PC-9 (cell line): Measurements from ENCODE around the gene KBTBD8. TPM values are rescaled to one million over a fixed set of nuclear protein-coding genes. Genes with fewer than 3 reads are reported as not detected.

Experiments used
- BruUV-seq: library from RNA; stranded (reverse); fragments of 400-500 nt; replicated peaks from 2 replicates; lab custom pipeline; 2021; lab: Mats Ljungman, UMichigan
- CTCF ChIA-PET: fragments of 300-600 bp; sonication (Branson Sonifier 250); formaldehyde crosslinking; loops from one replicate; lab custom pipeline; 2022; ENCODE audit warnings: antibody characterized with exemption; lab: Charles Lee
- POLR2A ChIA-PET: fragments of 300-600 bp; sonication (Branson Sonifier 250); formaldehyde crosslinking; loops from one replicate; lab custom pipeline; 2022; ENCODE audit warnings: antibody characterized with exemption; ENCODE audit not compliant: unreplicated experiment; lab: Charles Lee
- DNase-seq, 2 experiments: peaks; one replicate each; pipeline versions ENCODE4 v3.0.0 to v3.0.0-alpha.2; 2015 to 2022; ENCODE audit warnings: mixed read lengths in 1 of 2
- H2AFZ ChIP-seq: fragments of 200-600 bp; sonication (generic); 2 replicates; pipeline ENCODE4 v1.8.1; 2017; ENCODE audit warnings: antibody characterized with exemption
- H3F3A ChIP-seq: fragments of 200-600 bp; sonication (generic); 2 replicates; pipeline ENCODE4 v1.8.1; 2017; ENCODE audit warnings: antibody characterized with exemption, mild to moderate bottlenecking, low read depth; ENCODE audit not compliant: insufficient read depth
- H3K27ac ChIP-seq: fragments of 200-600 bp; sonication (generic); 2 replicates; pipeline ENCODE4 v1.6.1; 2016; ENCODE audit warnings: mixed run types
- H3K27me3 ChIP-seq: fragments of 200-600 bp; sonication (generic); 2 replicates; pipeline ENCODE4 v1.6.1; 2016; ENCODE audit warnings: low read depth, mixed run types; ENCODE audit not compliant: insufficient read depth
- H3K36me3 ChIP-seq: fragments of 200-600 bp; sonication (generic); 2 replicates; pipeline ENCODE4 v1.6.1; 2016; ENCODE audit warnings: low read depth, mixed run types
- H3K4me1 ChIP-seq: fragments of 200-600 bp; sonication (generic); replicated peaks from 2 replicates; pipeline ENCODE4 v1.6.1; 2016; ENCODE audit warnings: mixed run types; ENCODE audit not compliant: insufficient read depth
- H3K4me2 ChIP-seq: fragments of 200-600 bp; sonication (generic); 2 replicates; pipeline ENCODE4 v1.6.1; 2017; ENCODE audit warnings: mixed run types
- H3K4me3 ChIP-seq: fragments of 200-600 bp; sonication (generic); 2 replicates; pipeline ENCODE4 v1.6.1; 2016; ENCODE audit warnings: mixed run types
- H3K79me2 ChIP-seq: fragments of 200-600 bp; sonication (generic); 2 replicates; pipeline ENCODE4 v1.6.1; 2017; ENCODE audit warnings: low read depth, mixed run types
- H3K9me2 ChIP-seq: fragments of 200-600 bp; sonication (generic); 2 replicates; pipeline ENCODE4 v1.8.1; 2017; ENCODE audit warnings: mild to moderate bottlenecking; ENCODE audit not compliant: insufficient read depth
- H3K9me3 ChIP-seq: fragments of 200-600 bp; sonication (generic); 2 replicates; pipeline ENCODE4 v1.8.1; 2016; ENCODE audit warnings: low read depth; ENCODE audit not compliant: insufficient read depth
- H4K20me1 ChIP-seq: fragments of 200-600 bp; sonication (generic); 2 replicates; pipeline ENCODE4 v1.8.1; 2017; ENCODE audit not compliant: insufficient read depth
- EZH2 ChIP-seq: fragments of 200-600 bp; sonication (generic); IDR thresholded peaks from 2 replicates; pipeline ENCODE4 v1.8.0; 2017; ENCODE audit warnings: antibody characterized with exemption, low read depth
- intact Hi-C: fragments of 100-400 bp; cut with micrococcal nuclease; formaldehyde crosslinking; loops from one replicate; pipeline ENCODE4 v1.10.0; 2022; ENCODE audit not compliant: unreplicated experiment
- total RNA-seq: library from RNA; stranded (reverse); gene quantifications from 2 replicates; pipeline ENCODE4 v1.2.3, GENCODE V29; 2021
- TF ChIP-seq, protein P1 (sequence below): fragments of 200-600 bp; sonication (generic); conservative IDR thresholded peaks from 2 replicates; pipeline ENCODE4 v1.6.1; 2017; ENCODE audit warnings: mixed run types, antibody characterized with exemption, mild to moderate bottlenecking, moderate library complexity

Gene KBTBD8
- total RNA-seq, 1 experiment from 2014 or later = not detected

DNA sequence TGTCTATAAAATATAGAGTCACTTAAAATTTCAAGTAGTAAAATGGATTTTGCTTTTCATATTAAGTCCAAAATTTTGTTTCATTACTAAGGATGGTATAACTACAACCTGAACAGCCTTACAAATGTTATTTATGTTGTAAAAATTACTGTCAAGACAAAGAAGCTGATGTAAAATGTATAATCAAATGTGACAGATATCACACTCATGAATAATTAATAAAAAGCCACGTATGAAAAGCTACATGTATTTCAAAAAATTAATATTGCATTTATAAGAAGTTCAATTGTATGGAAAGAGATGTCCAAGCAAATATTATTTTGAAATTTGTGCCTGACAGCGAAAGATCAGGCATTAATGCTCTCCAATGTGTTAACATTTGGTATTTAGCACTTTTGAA lies 48.9 kb downstream of the KBTBD8 start:
- BruUV-seq = no TSS peak
- Histone ChIP-seq H3K79me2 (no peaks in the 10 kb centered on the region), H3K9me3 (no peaks in the 10 kb centered on the region), H3K36me3 (no peaks in the 10 kb centered on the region), H3K4me3 (no peak overlapping the region), H4K20me1 (no peaks in the 10 kb centered on the region), H3K27ac (no peak overlapping the region), H3F3A (no peaks in the 10 kb centered on the region), H3K9me2 (no peaks in the 10 kb centered on the region), H3K4me1 (no peaks in the 10 kb centered on the region), H2AFZ (no peak overlapping the region), H3K4me2 (no peak overlapping the region), H3K27me3 (peaks cover 4% of the 10 kb centered on the region; the same call in 1 of the 2 replicates)
- CTCF ChIA-PET = no interaction called here
- DNase-seq = no peak
- intact Hi-C loops = no loop called here
- POLR2A ChIA-PET = no interaction called here
- TF ChIP-seq, protein P1, sequence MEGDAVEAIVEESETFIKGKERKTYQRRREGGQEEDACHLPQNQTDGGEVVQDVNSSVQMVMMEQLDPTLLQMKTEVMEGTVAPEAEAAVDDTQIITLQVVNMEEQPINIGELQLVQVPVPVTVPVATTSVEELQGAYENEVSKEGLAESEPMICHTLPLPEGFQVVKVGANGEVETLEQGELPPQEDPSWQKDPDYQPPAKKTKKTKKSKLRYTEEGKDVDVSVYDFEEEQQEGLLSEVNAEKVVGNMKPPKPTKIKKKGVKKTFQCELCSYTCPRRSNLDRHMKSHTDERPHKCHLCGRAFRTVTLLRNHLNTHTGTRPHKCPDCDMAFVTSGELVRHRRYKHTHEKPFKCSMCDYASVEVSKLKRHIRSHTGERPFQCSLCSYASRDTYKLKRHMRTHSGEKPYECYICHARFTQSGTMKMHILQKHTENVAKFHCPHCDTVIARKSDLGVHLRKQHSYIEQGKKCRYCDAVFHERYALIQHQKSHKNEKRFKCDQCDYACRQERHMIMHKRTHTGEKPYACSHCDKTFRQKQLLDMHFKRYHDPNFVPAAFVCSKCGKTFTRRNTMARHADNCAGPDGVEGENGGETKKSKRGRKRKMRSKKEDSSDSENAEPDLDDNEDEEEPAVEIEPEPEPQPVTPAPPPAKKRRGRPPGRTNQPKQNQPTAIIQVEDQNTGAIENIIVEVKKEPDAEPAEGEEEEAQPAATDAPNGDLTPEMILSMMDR = no peak
- no peak for TF ChIP-seq EZH2

DNA sequence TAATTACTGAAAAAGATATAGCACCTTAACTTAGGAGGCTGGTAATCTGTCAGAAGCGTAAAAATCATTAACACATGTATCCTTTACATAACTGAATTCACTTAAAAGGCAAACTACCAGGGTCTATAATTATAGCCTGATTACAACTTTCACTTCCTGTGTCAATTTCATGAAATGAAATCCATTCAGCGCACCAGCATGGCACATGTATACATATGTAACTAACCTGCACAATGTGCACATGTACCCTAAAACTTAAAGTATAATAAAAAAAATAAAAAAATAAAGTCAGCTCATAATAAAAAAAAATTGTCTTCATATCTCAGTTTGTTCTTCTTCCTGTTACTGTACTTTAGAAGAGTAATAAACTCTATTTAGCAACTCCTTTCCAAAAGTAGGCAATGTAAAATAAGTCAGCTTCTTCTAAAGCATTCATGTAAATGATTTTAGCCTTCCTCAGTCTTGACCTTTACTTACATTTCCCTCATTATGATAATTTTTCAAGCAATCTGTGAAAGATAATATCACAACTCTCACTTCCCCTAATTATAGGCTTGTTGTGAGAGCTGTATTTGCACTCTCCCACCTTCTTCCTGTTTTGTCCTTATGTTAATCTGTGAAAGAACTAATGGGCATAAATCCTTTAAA lies 50.1 kb downstream of the KBTBD8 start:
- Histone ChIP-seq H3K4me2 (no peak overlapping the region), H3K4me1 (no peaks in the 10 kb centered on the region), H4K20me1 (no peaks in the 10 kb centered on the region), H3K36me3 (no peaks in the 10 kb centered on the region), H3K27ac (no peak overlapping the region), H3K9me3 (no peaks in the 10 kb centered on the region), H3K27me3 (no peaks in the 10 kb centered on the region), H3K4me3 (no peak overlapping the region), H2AFZ (no peak overlapping the region), H3F3A (no peaks in the 10 kb centered on the region), H3K9me2 (no peaks in the 10 kb centered on the region), H3K79me2 (no peaks in the 10 kb centered on the region)
- CTCF ChIA-PET = no interaction called here
- intact Hi-C loops = no loop called here
- no peak for DNase-seq
- POLR2A ChIA-PET = interaction anchor here (0.6 kb wide), 1 partner anchor 1760 kb away, joined by 3 read pairs; no protein-coding TSS in a partner anchor
- TF ChIP-seq, protein P1 = no peak
- TF ChIP-seq EZH2 = no peak
- no TSS peak for BruUV-seq

DNA sequence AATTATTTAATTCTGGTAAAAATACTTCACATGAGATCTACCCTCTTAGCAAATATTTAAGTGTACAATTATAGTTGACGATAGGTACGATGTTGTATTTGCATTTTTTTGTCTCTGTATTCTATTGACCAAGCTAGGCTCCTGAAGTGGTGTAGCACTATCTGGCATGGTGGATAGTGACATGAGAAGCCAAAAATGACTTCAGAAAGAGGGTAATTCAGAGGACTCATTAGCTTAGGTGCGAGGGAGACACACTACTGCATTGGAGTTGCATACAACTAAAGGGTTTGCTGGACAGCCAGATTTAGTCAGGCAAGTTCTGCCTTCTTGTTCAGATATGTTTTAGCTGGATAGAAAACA lies 50.6 kb downstream of the KBTBD8 start:
- Histone ChIP-seq H3K4me2 (no peak overlapping the region), H3K79me2 (no peaks in the 10 kb centered on the region), H3F3A (no peaks in the 10 kb centered on the region), H3K4me3 (no peak overlapping the region), H3K4me1 (no peaks in the 10 kb centered on the region), H4K20me1 (no peaks in the 10 kb centered on the region), H3K27ac (no peak overlapping the region), H3K27me3 (no peaks in the 10 kb centered on the region), H3K36me3 (no peaks in the 10 kb centered on the region), H3K9me2 (no peaks in the 10 kb centered on the region), H2AFZ (no peak overlapping the region), H3K9me3 (no peaks in the 10 kb centered on the region)
- intact Hi-C loops = no loop called here
- ChIA-PET POLR2A (interaction anchor here (0.6 kb wide), 1 partner anchor 1759 kb away, joined by 3 read pairs; no protein-coding TSS in a partner anchor), CTCF (no interaction called here)
- TF ChIP-seq EZH2 = no peak
- TF ChIP-seq, protein P1 = no peak
- no peak for DNase-seq
- BruUV-seq = no TSS peak
